Measurements from ENCODE around the gene MKKS.

- TF ChIP-seq CTCF (IDR thresholded peaks at IDR 0.05) (no peak), POLR2A (IDR thresholded peaks at IDR 0.05) (no peak)
These were observed 36.3 kb upstream of the MKKS start for GRCh38 chr20:10470276-10470675.

Data from Peyer's patch (tissue), 4 donors.